Stimulated activated CD4-positive, alpha-beta T cell treated with anti-CD3 and anti-CD28 coated beads, TNF-alpha, amount 100 ng/mL, for 48 hours (primary cell): ENCODE data around the gene WFDC1.

Experiments used
- DNase-seq, 3 donors: peaks; one replicate each; pipeline ENCODE4 v3.0.0-alpha.2; 2020; ENCODE audit warnings: low read depth in 3 of 3

WFDC1 gene

DNA sequence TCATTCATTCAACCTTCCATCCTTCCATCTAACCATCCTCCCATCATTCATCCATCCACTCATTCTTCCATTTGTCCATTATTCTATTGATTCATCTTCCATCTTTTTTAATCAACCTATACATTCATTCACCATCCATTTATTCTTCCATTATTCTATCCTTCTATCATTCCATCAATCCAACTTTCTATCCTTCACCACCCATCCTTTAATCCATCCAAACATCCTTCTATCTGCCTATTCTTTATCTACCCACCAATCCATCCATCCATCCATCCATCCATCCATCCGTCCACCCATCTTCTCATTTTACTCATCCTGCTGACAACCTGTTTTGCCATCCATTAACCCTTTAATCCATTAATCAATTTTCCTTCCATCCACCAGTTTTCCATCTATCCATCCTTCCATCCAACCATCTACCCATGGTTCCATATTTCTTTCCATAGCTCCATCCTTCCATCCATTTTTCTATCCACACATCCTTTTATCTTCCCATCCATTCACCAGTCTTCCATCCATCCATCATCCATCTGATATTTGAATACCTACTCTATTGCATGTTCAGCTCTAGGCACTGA, 21.8 kb upstream of the WFDC1 start:
- no peak for DNase-seq

- no peak for DNase-seq
Measured at GRCh38 chr16:84274515-84274914, 20.2 kb upstream of the WFDC1 start.

GRCh38 chr16:84275585-84276151, 19.0 kb upstream of the WFDC1 start:
- no peak for DNase-seq

DNA sequence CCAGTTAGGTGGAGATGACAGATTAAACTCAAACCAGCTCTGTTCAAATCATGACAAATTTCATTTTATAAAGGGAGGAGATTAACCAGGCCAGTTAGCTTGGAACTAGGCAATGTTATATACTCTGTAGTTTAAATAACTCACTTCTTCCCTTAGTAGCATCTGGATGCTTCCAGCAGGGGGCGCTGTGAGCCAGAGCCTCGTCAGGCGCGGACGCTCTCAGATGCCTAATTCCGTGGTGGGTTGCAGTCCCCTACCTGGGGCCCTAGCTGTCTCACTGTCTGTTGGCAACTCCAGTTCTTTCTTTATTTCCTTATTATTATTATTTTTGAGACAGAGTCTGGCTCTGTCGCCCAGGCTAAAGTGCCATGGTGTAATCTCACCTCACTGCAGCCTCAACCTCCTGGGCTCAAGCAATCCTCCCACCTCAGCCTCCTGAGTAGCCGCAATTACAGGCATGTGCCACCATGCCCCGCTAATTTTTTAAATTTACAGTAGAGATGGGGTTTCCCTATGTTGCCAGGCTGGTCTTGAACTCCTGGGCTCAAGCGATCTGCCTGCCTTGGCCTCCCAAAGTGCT, 17.3 kb upstream of the WFDC1 start:
- peak; percentile 38 to 79 (median 65) for DNase-seq

DNA sequence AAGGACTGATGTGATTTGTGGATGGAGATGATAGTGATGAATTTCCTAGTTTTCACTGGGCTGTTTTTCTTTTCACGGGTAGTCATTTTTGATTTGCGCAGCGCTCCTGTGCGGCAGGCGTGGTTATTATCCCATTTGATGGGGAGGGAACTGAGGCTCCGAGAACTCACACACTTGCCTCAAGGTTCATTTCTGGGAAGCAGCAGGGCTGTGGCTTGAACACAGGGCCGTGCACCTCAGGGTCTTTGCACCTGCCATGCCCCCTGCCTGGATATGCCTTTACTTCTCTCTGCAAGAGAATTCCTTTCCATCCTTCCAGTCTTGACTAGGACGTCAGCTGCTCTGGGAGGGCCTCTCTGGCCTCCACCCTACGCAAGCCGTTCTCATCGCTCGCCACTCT, 16.3 kb upstream of the WFDC1 start:
- no peak for DNase-seq

- DNase-seq = no peak
Measured at GRCh38 chr16:84278968-84279367, 15.7 kb upstream of the WFDC1 start.

DNA sequence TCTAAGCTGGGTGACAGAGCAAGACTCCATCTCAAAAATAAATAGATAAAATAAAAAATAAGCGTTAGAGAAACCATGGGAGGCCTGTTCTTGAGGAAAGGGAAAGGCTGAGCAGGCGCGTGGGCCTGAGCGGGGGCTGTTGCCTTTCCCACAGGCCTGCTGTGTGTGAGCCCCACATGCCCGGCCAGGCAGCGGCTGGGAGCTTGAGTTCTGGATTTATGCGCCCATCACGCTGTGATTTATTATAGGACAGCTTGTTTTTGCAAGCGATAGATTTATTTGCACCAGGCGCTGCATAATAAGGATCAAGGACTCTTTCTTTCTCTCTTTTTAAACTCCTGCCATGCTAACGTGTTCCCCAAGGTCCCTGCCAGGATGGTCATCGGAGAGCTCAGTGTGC, 14.8 kb upstream of the WFDC1 start:
- DNase-seq = no peak

DNA sequence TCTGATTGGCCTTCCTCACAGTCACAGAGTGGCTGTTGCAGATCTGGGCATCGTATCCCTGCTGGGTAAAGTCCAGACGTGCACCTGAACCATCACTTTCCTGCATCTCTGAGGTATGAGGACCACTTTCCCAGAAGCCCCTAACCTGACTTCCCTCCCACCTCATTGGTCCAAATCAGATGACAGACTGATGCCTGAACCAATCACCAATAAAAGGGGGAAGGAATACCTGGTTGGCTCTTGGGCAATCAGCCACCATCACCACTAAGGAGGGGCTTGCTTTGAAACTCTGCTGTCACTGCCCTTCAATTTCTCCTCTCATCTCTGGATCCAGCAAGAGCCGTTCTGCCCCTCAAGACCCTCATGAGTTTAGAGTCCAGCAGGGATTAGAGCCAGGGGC, 13.6 kb upstream of the WFDC1 start:
- DNase-seq = no peak

DNA sequence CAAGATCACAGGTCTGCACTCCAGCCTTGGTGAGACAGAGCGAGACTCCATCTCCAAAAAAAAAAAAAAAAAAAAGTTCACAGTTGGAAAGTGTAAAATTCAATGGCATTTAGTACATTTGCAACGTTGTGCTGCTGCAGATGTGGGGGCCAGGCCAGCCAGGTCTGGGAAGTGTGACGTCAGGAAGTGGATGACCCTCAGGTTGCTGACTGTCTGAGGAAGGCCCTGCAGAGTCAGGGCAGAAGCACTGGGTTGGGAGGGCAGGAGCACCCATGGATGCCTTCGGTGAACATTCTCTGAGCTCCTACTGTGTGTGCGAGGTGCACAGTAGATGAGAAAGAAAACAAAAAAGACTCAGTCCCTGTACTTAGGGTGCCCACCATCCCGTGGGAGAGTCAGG, 12.1 kb upstream of the WFDC1 start:
- no peak for DNase-seq

- no peak for DNase-seq
Measured at GRCh38 chr16:84283314-84284153, 11.1 kb upstream of the WFDC1 start.

- DNase-seq = no peak
Measured at GRCh38 chr16:84284154-84284722, 10.4 kb upstream of the WFDC1 start.

DNA sequence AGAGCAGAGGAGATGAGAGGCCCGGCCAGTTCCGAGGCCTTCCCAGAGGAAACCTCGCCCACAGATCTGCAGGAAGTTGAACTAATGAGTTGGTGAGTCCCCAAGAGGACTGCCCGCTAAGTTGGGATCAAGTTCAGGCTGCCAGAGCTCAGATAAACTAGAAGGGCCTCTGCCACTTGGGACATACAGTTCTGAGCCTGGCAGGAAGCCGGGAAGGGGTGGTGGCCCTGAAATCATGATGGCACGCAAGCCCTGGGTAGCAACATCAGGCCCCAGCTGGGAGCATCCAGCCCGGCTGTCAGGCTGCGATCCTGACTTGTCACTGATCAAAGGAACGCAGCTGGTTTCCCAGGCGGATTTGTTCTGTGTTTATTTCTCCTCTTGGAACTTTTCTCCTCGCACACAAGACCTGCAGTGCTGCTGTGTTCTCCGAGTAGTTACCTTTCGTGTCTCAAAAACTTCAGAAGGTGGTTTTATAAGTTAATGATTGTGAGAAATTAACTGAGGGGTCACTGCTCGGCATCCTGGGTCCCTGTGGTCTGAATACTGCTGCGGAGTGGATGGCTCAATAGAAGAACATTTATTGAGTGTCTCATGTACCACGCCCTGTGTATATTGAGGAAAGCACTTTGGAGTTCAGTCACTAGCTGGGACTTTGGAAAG, 8.0 kb upstream of the WFDC1 start:
- no peak for DNase-seq

- DNase-seq = no peak
Measured at GRCh38 chr16:84288902-84289301, 5.8 kb upstream of the WFDC1 start.

GRCh38 chr16:84291226-84291625, 3.5 kb upstream of the WFDC1 start:
- DNase-seq = no peak

DNA sequence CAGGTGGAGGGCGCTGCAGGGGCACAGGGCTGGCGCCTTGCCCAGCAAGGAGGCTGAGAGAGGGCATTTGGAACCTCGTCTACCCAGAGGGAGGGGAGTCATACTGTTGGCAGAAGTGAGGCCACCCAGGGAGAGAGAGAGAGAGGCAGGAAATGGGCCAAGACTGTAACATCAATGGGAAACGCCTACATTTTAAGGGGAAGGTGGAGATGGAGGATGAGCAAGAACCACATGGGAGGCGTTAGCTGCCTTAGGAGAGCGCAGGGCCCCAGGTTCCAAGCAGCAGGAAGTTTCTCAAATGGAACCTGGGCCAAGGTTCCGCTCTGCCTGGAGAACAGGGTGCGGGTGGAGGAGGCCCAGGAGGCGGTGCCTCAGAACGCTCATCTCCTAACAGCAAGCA, 2.7 kb upstream of the WFDC1 start:
- no peak for DNase-seq

GRCh38 chr16:84293406-84293805, 1.3 kb upstream of the WFDC1 start:
- no peak for DNase-seq

DNA sequence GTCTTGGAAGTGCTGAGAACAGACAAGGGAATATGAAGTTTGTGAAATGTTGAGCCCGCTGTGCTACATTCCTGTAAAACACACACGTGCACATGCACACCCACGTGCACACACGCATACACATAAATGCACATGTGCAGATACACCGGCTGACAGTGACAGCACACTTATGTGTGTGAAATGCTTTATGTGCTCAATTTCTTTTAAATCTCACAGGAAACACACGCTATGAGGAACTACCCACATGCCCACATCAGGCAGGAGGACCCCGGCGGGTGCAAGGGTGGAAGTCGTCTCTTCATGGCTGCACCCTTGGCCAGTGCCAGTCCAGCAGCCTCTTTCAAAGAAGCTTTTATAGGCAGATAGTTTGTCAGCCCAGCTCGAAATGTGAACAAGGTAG, 561 bp upstream of the WFDC1 start:
- no peak for DNase-seq

- DNase-seq = no peak
Measured at GRCh38 chr16:84295203-84295860, 654 bp downstream of the WFDC1 start.

GRCh38 chr16:84298376-84298899, 3.8 kb downstream of the WFDC1 start:
- DNase-seq = no peak

GRCh38 chr16:84299734-84300440, 5.2 kb downstream of the WFDC1 start:
- no peak for DNase-seq
